Esophagus squamous epithelium (tissue), 5 donors: ENCODE measurements around the gene SFMBT1. TPM values are rescaled to one million over a fixed set of nuclear protein-coding genes. Genes with fewer than 3 reads are reported as not detected.
A peak's percentile ranks its signal among the peaks of the same experiment; 100 is the strongest.

Experiments
- DNase-seq: peaks from one replicate; lab custom pipeline; 2025; lab: John Stamatoyannopoulos, UW
- H3K27ac ChIP-seq, 4 donors: fragments of 200-600 bp; sonication (generic); one replicate each; pipeline ENCODE4 v1.5.1; 2016 to 2019; ENCODE audit warnings: mild to moderate bottlenecking in 1 of 4
- H3K27me3 ChIP-seq, 4 donors: fragments of 200-600 bp; sonication (generic); 1 replicate in 3 of 4; 2 replicates in 1 of 4; pipeline versions ENCODE4 v1.5.1 to v1.6.0; 2017 to 2021; ENCODE audit warnings: antibody characterized with exemption in 1 of 4
- H3K36me3 ChIP-seq, 3 donors: fragments of 200-600 bp; sonication (generic); one replicate each; pipeline ENCODE4 v1.5.1; 2016 to 2019
- H3K4me1 ChIP-seq, 3 donors: fragments of 200-600 bp; sonication (generic); one replicate each; pipeline ENCODE4 v1.5.1; 2017 to 2019
- H3K4me3 ChIP-seq, 4 donors: fragments of 200-600 bp; sonication (generic); 1 replicate in 3 of 4; 2 replicates in 1 of 4; pipeline ENCODE4 v1.5.1; 2016 to 2019; ENCODE audit warnings: mild to moderate bottlenecking in 2 of 4, moderate library complexity in 1 of 4
- H3K9me3 ChIP-seq, 3 donors: fragments of 200-600 bp; sonication (generic); one replicate each; pipeline ENCODE4 v1.5.1; 2016 to 2019
- CTCF ChIP-seq, 6 experiments: fragments of 450-650 bp in 4 of 6; fragments of 200-600 bp in 2 of 6; sonication (generic) in 2 of 6; IDR thresholded peaks; one replicate each; pipeline ENCODE4 v1.5.1; 2016 to 2019; ENCODE audit warnings: antibody characterized with exemption in 6 of 6, mild to moderate bottlenecking in 4 of 6, moderate library complexity in 4 of 6
- POLR2A ChIP-seq, 4 donors: fragments of 450-650 bp; IDR thresholded peaks; one replicate each; pipeline ENCODE4 v1.6.1; 2017; ENCODE audit warnings: antibody characterized with exemption in 4 of 4, mild to moderate bottlenecking in 4 of 4, moderate library complexity in 3 of 4
- WGBS, 2 donors: methylation state at CpG; one replicate each; pipeline ENCODE4 v1.1.5; 2018; 5-methylcytosine and 5-hydroxymethylcytosine counted together
- intact Hi-C: fragments of 100-400 bp; cut with DNase I; formaldehyde crosslinking; loops from one replicate; pipeline ENCODE4 v1.15.0; 2022
- total RNA-seq, 4 donors: library from RNA; depleted of rRNA; stranded (reverse); fragments of >200 nt; gene quantifications; one replicate each; pipeline ENCODE4 v1.1.0, GENCODE V29; 2016
- donor health status: DM: yes; HTN: yes; CAD: no.

Gene SFMBT1
- total RNA-seq, 4 donors from 2014 or later = 6.6 to 26.7 (median 9.4) TPM

- Histone ChIP-seq H3K4me3 (no peak overlapping the region), H3K27ac (no peak overlapping the region), H3K9me3 (no peaks in the 10 kb centered on the region), H3K27me3 (no peaks in the 10 kb centered on the region), H3K4me1 (peaks cover 0 to 8% (median 0%) of the 10 kb centered on the region in 3 donors), H3K36me3 (peaks cover 0 to 23% (median 0%) of the 10 kb centered on the region in 3 donors)
- TF ChIP-seq CTCF (IDR thresholded peaks at IDR 0.05) (peak; percentile 49 to 70 (median 66)), POLR2A (IDR thresholded peaks at IDR 0.05) (no peak)
- WGBS, 2 donors = 7 to 15% methylated on average over 8 of the region's 8 CpGs
- no peak for DNase-seq
- intact Hi-C loops = no loop called here
Measured at GRCh38 chr3:52934630-52935530, 111.0 kb downstream of the SFMBT1 start.

GRCh38 chr3:52931889-52932288 is 114.0 kb downstream of the SFMBT1 start:
- intact Hi-C loops = no loop called here

GRCh38 chr3:52931328-52931727 is 114.5 kb downstream of the SFMBT1 start:
- no peaks in the 10 kb centered on the region for H3K27me3 ChIP-seq
- WGBS, 2 donors = 80 to 83% methylated on average over 6 of the region's 6 CpGs
- no peak for DNase-seq
- intact Hi-C loops = no loop called here
- no peak overlapping the region for H3K4me3 ChIP-seq
- no peaks in the 10 kb centered on the region for H3K9me3 ChIP-seq
- TF ChIP-seq CTCF (IDR thresholded peaks at IDR 0.05) = no peak
- TF ChIP-seq POLR2A (IDR thresholded peaks at IDR 0.05) = no peak
- peaks cover 0 to 44% (median 0%) of the 10 kb centered on the region in 3 donors for H3K36me3 ChIP-seq
- peaks cover 0 to 8% (median 0%) of the 10 kb centered on the region in 3 donors for H3K4me1 ChIP-seq
- H3K27ac ChIP-seq = no peak overlapping the region

More at GRCh38 chr3:52931889-52932288, 114.0 kb downstream of the SFMBT1 start:
- Histone ChIP-seq H3K27ac (no peak overlapping the region), H3K27me3 (no peaks in the 10 kb centered on the region), H3K4me1 (peaks cover 0 to 8% (median 0%) of the 10 kb centered on the region in 3 donors), H3K36me3 (peaks cover 0 to 40% (median 0%) of the 10 kb centered on the region in 3 donors), H3K9me3 (no peaks in the 10 kb centered on the region), H3K4me3 (no peak overlapping the region)
- TF ChIP-seq CTCF (IDR thresholded peaks at IDR 0.05) = no peak
- no peak for TF ChIP-seq POLR2A (IDR thresholded peaks at IDR 0.05)
- DNase-seq = no peak
- WGBS, 2 donors = 79 to 82% methylated on average over 2 of the region's 2 CpGs

GRCh38 chr3:52930748-52931147 is 115.1 kb downstream of the SFMBT1 start:
- Histone ChIP-seq H3K4me1 (peaks cover 0 to 8% (median 0%) of the 10 kb centered on the region in 3 donors), H3K36me3 (peaks cover 0 to 48% (median 0%) of the 10 kb centered on the region in 3 donors), H3K4me3 (no peak overlapping the region), H3K27ac (no peak overlapping the region), H3K27me3 (no peaks in the 10 kb centered on the region), H3K9me3 (no peaks in the 10 kb centered on the region)
- no peak for DNase-seq
- intact Hi-C loops = no loop called here
- TF ChIP-seq POLR2A (IDR thresholded peaks at IDR 0.05) (no peak), CTCF (IDR thresholded peaks at IDR 0.05) (no peak)
- 84 to 85% methylated on average over 3 of the region's 3 CpGs for WGBS, 2 donors

GRCh38 chr3:52926554-52926953 is 119.3 kb downstream of the SFMBT1 start:
- no peak overlapping the region for H3K27ac ChIP-seq
- TF ChIP-seq POLR2A (IDR thresholded peaks at IDR 0.05) (no peak), CTCF (IDR thresholded peaks at IDR 0.05) (no peak)
- 90% methylated on average over 2 of the region's 2 CpGs for WGBS, 2 donors
- intact Hi-C loops = no loop called here
- H3K4me3 ChIP-seq = no peak overlapping the region
- peaks cover 0 to 84% (median 0%) of the 10 kb centered on the region in 3 donors for H3K36me3 ChIP-seq
- H3K27me3 ChIP-seq = no peaks in the 10 kb centered on the region
- DNase-seq = no peak
- no peaks in the 10 kb centered on the region for H3K4me1 ChIP-seq
- no peaks in the 10 kb centered on the region for H3K9me3 ChIP-seq
